ENCODE measurements around the gene OLFML2A.
"Not testable (repeated sequence)": the region's sequence is repeated elsewhere in the genome, so short reads cannot be mapped to it uniquely, and the experiment has no call there.

The OLFML2A gene

DNA sequence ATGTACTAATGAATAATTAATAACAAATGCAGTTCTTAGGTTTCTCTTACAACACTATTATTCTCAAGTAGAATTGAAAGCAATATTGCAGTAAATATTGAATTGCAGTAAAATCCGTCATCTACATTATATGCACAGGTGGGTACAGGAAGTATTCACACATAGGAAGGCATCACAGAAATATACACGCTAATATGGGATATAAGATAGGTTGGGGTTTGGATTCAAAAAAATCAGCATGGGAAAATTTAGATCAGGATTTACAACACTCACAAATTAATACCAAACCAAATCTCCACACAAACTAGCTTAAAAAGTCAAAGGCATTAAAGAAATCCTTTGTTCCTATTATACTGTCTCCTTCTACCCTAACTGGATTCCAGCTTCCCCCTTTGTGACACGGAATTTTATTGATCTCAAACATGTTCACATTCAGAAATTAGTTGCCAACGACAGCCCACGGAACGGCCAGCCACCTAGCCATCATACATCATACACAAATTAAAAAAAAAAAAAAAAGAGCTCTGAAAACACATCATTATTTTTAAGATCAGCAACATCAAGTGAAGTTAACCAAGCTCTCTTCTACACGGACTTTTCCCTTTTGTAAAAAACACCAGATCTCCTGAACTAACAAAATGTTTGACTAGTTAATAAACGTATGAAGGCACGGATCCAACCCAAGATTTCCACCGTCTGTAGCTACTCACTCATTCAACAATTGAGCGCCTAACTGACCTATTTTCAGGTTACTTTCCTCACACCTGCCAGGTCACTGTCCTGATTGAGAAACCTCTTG lies 8.0 kb upstream of the OLFML2A start:
- Histone ChIP-seq H3K4me3 (ENCODE audit: low read depth, low read length) (peak overlapping the region; percentile 78), H3K27me3 (ENCODE audit: control insufficient read depth, insufficient read depth, low read length) (peaks cover 46% of the 10 kb centered on the region)

DNA sequence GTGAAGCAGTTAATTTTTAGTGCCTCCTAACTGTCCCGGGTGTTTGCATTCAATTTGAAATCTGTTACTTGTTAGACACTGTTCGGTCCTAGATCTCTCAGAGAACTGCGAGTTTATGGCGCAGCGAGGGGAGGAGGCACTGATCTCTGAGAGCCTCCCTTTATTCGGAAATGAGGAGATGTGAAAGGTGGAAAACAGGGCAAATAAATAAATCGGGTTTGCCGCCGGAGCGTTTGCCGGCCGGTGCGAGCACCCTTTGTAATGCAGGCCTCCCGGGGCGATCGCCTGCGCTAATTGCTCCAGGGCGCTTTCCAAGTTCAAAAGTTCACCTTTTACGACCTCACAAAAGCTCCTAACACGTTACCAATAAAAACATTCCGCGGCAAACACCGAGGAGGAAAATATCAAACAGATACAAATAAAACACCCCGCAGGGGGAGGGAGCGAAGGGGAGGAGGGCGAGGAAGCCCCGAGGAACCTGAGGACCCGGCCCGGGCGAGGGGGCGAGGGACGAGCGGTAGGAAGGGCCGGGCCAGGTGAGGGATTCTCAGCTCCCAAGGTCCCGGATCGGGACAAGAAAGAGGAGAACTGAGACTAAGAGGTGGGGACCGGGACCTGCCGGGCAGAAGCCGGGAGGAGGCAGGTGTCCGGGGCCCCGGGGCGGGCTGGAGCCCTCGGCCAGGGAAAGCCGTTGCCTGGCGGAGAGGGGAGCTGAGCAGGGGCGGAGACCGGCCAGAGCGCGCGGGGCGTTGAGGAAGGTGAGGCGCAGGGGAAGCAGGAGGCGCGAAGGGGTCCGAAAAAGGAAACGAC lies 7.2 kb upstream of the OLFML2A start:
- Histone ChIP-seq H3K4me1 (ENCODE audit: control insufficient read depth, insufficient read depth, low read length) (peaks cover 48% of the 10 kb centered on the region), H3K9me3 (ENCODE audit: control insufficient read depth, insufficient read depth, low read length) (no peaks in the 10 kb centered on the region), H3K36me3 (ENCODE audit: control insufficient read depth, insufficient read depth, low read length) (no peaks in the 10 kb centered on the region), H3K4me3 (ENCODE audit: low read depth, low read length) (peak overlapping the region; percentile 78), H3K27me3 (ENCODE audit: control insufficient read depth, insufficient read depth, low read length) (peaks cover 46% of the 10 kb centered on the region), H3K27ac (ENCODE audit: low read depth, low read length) (peak overlapping the region; percentile 84), H3K9ac (ENCODE audit: low read depth, low read length) (no peak overlapping the region; the same call in 1 of the 2 replicates)

More for the DNA sequence above, 8.0 kb upstream of the OLFML2A start:
- no peak overlapping the region for H3K9ac ChIP-seq (ENCODE audit: low read depth, low read length)
- no peaks in the 10 kb centered on the region for H3K36me3 ChIP-seq (ENCODE audit: control insufficient read depth, insufficient read depth, low read length)
- H3K9me3 ChIP-seq (ENCODE audit: control insufficient read depth, insufficient read depth, low read length): no peaks in the 10 kb centered on the region
- H3K27ac ChIP-seq (ENCODE audit: low read depth, low read length): peak overlapping the region; percentile 84
- peaks cover 56% of the 10 kb centered on the region for H3K4me1 ChIP-seq (ENCODE audit: control insufficient read depth, insufficient read depth, low read length)

DNA sequence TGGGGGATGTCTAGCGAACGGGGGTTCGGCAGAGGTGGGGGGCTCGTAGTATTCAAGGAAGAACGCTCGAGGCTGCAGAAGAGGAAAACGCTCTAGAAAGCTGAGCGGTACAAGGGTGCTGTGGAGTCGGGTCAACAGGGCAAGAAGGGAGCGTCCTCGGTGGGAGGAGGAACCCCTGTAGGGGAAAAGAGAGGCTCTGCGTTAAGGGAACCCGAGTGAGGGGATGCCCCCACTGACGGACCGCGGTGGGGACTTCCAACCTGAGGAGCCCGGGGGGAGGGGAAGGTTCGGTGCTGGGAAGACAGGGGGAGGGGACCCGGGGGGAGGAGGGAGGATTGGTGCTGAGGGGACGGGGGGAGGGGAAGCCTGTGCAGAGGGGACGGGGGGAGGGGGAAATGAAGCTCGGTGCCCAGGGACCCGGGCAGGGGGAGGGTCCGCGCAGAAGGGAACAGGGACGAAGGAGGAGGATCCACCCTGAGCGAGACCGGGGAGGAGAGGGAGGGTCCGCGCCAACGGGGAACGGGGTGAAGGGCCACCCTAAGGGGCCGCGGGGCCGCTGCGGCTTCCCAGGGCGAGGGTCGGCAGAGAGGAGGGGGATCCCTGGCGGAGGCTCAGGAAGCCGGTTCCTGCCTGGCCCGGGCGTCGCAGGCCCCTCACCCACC lies 6.4 kb upstream of the OLFML2A start:
- peak overlapping the region; percentile 95 for H3K27ac ChIP-seq (ENCODE audit: low read depth, low read length)
- peak overlapping the region; percentile 93; the same call in 1 of the 2 replicates for H3K9ac ChIP-seq (ENCODE audit: low read depth, low read length)

DNA sequence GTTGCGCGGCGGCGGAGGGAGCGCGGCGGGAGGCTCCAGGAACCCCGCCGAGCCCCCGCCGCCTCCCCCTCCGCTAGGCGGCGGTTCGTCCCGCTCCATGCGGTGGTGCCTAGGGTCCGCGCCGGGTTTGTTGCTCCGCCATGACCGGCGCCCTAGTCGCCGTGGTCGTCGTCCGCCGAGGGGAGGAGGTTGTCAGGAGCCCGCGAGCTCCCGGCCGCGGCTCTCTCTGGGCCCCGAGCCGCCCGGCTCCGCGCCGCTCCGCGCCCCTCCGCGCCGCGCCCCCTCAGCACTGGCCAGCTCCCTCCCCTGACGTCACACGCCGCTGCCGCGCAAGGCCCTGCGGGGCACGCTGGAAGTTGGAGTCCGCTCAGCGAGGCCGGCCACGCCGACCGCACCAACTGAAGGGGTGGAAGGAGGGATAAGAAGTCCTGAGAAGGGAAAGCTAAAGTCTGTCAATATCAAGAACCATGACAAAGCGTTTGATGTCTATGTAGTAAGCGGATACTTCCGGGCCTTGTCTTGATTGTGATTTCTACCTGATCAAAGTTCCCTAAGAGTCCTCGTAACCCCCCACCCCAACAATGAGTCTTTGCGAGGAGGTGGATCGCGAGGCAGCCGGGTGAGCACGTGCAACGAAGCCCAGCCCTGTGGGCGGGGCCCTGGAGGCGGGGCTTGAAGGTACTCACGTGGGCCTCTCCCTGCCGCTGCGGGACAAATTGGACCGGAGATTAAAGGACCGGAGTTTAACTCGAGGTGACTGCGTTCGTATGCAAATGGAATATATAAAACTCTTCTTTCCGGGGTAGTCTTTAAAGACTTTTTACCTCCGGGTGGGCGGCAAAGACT lies 5.7 kb upstream of the OLFML2A start, which contains the start of gene NR6A1:
Gene NR6A1, minus strand, starts transcription at position 291 of the 846 bp plus-strand sequence.
- peak within 1 kb of the TSS; percentile 95 for H3K27ac ChIP-seq (ENCODE audit: low read depth, low read length)
- no peaks in the 10 kb centered on the region for H3K36me3 ChIP-seq (ENCODE audit: control insufficient read depth, insufficient read depth, low read length)
- H3K27me3 ChIP-seq (ENCODE audit: control insufficient read depth, insufficient read depth, low read length): peaks cover 47% of the 10 kb centered on the region

More for the DNA sequence above, 6.4 kb upstream of the OLFML2A start:
- H3K4me1 ChIP-seq (ENCODE audit: control insufficient read depth, insufficient read depth, low read length): peaks cover 41% of the 10 kb centered on the region
- H3K4me3 ChIP-seq (ENCODE audit: low read depth, low read length): peak overlapping the region; percentile 83
- H3K36me3 ChIP-seq (ENCODE audit: control insufficient read depth, insufficient read depth, low read length): no peaks in the 10 kb centered on the region
- H3K27me3 ChIP-seq (ENCODE audit: control insufficient read depth, insufficient read depth, low read length): peaks cover 46% of the 10 kb centered on the region
- no peaks in the 10 kb centered on the region for H3K9me3 ChIP-seq (ENCODE audit: control insufficient read depth, insufficient read depth, low read length)

DNA sequence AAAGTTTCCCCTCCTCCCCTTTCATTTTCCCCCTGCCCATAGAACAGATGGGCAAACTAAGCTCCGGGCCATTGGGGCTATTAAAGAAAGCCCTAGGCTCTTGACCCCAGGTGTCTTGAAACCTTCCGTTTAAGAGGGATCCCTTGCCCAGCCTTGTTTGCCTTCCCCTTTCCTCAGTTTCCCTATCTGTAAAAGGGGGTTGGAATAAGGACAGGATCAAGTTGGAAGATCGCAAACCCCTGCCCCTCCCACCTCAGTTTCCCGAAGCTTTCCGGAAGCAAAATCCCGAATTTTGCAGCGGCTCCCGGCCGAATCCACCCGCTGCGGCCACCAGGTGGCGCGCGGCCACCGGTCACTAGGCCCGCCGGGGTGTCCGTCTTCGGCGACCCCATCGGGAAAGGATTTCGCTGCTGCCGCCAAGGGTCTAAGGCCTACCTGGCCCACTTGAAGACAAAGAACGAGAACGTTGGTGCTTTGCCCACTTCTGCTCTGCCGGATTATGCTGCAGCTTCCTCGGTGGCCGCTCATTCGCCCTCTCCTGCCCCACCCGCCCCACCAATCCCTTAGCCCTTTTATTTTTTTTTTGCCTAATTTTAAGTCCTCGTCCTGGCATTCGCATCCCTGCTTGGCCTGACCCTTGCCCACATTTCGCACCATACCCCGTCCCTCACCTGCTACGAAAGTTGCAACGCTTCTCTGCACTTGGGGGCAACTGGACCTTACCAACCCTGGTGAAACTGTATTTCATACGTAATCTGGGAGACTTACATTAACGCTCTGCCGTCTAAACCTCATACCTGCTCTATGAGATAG lies 4.9 kb upstream of the OLFML2A start:
- Histone ChIP-seq H3K4me1 (ENCODE audit: control insufficient read depth, insufficient read depth, low read length) (peaks cover 25% of the 10 kb centered on the region), H3K27me3 (ENCODE audit: control insufficient read depth, insufficient read depth, low read length) (peaks cover 46% of the 10 kb centered on the region), H3K36me3 (ENCODE audit: control insufficient read depth, insufficient read depth, low read length) (no peaks in the 10 kb centered on the region), H3K9me3 (ENCODE audit: control insufficient read depth, insufficient read depth, low read length) (no peaks in the 10 kb centered on the region), H3K9ac (ENCODE audit: low read depth, low read length) (no peak overlapping the region), H3K27ac (ENCODE audit: low read depth, low read length) (peak overlapping the region; percentile 95), H3K4me3 (ENCODE audit: low read depth, low read length) (peak overlapping the region; percentile 83)

More for the DNA sequence above, 5.7 kb upstream of the OLFML2A start, which contains the start of gene NR6A1:
- Histone ChIP-seq H3K4me1 (ENCODE audit: control insufficient read depth, insufficient read depth, low read length) (peaks cover 34% of the 10 kb centered on the region), H3K9me3 (ENCODE audit: control insufficient read depth, insufficient read depth, low read length) (no peaks in the 10 kb centered on the region), H3K9ac (ENCODE audit: low read depth, low read length) (peak within 1 kb of the TSS; percentile 93), H3K4me3 (ENCODE audit: low read depth, low read length) (peak within 1 kb of the TSS; percentile 83)

DNA sequence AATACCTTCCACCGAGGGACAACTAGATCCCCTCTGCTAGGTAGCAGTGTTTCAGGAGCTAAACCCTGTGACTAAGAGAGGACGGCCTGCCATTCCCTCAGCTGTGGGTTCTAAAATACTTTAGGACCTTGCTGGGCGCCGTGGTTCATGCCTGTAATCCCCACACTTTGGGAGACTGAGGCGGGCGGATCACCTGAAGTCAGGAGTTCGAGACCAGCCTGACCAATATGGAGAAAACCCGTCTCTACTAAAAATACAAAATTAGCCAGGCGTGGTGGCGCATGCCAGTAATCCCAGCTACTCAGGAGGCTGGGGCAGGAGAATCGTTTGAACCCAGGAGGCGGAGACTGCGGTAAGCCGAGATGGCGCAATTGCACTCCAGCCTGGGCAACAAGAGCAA lies 4.1 kb upstream of the OLFML2A start:
- Histone ChIP-seq H3K27me3 (ENCODE audit: control insufficient read depth, insufficient read depth, low read length) (peaks cover 46% of the 10 kb centered on the region), H3K4me1 (ENCODE audit: control insufficient read depth, insufficient read depth, low read length) (peaks cover 17% of the 10 kb centered on the region)
- H3K27ac ChIP-seq (ENCODE audit: low read depth, low read length); H3K36me3 ChIP-seq (ENCODE audit: control insufficient read depth, insufficient read depth, low read length); H3K4me3 ChIP-seq (ENCODE audit: low read depth, low read length); H3K9ac ChIP-seq (ENCODE audit: low read depth, low read length); H3K9me3 ChIP-seq (ENCODE audit: control insufficient read depth, insufficient read depth, low read length): not testable (repeated sequence)

DNA sequence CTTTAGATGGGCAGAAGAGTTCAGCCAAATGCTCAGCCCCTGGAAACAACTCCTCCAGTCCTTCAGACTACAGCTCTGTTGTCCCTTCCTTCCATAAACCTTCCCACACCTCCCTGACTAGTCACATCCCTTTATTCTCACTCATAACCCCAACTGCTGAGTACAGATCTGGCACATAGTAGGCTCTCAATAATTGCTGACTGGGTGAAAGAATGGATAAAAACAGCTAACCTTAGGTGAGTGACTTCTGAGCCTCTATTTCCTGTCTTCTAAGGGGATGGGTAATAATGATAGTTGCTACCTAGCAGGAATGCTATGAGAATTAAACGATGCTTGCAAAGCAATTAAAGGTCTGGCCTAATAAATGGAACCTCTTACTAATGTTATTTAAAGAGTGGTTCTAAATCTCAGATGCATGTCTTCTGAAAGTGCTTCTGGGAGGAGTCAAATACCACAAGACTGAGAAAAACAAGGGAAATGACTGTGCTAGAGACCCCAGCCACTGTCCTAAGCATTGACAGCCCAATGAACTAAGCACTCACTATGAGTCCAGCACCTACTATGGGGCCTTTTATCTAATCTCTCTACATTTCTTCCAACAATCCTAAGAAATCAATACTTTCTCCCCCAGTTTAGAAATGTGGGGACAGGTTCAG lies 3.3 kb upstream of the OLFML2A start:
- Histone ChIP-seq H3K4me1 (ENCODE audit: control insufficient read depth, insufficient read depth, low read length) (peaks cover 10% of the 10 kb centered on the region), H3K27ac (ENCODE audit: low read depth, low read length) (no peak overlapping the region), H3K36me3 (ENCODE audit: control insufficient read depth, insufficient read depth, low read length) (no peaks in the 10 kb centered on the region), H3K4me3 (ENCODE audit: low read depth, low read length) (no peak overlapping the region), H3K9me3 (ENCODE audit: control insufficient read depth, insufficient read depth, low read length) (no peaks in the 10 kb centered on the region), H3K27me3 (ENCODE audit: control insufficient read depth, insufficient read depth, low read length) (peaks cover 39% of the 10 kb centered on the region), H3K9ac (ENCODE audit: low read depth, low read length) (no peak overlapping the region)

DNA sequence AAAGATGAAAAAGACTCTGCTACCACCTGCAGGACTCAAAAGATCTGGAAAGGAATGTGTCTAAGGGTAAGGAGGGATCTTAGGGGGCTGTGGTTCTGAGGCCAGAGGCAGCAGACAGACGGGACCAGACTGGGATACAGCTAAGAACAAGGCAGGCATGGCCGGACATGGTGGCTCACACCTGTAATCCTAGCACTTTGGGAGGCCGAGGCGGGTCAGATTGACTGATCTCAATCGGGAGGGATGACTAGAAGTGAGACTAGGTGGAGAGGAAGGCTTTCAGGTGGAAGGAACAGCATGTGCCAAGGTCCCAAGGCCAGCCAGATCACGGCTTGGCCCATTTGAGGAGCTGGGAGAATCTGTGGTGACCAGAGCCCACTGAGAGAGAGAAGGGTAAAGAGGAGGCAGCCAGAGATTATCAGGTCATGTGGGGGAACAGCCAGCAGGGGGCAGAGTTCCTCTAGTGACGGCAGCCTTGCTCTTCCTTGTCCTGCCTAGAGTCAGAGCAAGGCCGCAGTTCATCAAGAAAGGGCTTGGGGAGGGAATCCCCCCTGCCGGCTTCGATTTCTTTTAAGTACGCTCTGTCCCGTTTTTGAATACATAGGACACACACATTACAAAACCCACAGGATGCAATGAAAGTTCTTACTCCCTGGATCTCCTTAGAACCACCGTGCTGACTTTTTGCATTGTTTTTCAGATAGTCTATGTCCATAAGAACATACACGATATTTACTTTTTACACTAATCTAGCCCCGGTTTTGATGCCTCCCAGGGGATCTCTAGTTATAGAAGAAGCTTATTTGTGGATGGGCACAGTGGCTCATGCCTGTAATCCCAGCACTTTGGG lies 2.6 kb upstream of the OLFML2A start:
- no peaks in the 10 kb centered on the region for H3K9me3 ChIP-seq (ENCODE audit: control insufficient read depth, insufficient read depth, low read length)
- peaks cover 31% of the 10 kb centered on the region for H3K27me3 ChIP-seq (ENCODE audit: control insufficient read depth, insufficient read depth, low read length)
- no peak overlapping the region for H3K9ac ChIP-seq (ENCODE audit: low read depth, low read length)
- no peak overlapping the region for H3K4me3 ChIP-seq (ENCODE audit: low read depth, low read length)
- peaks cover 8% of the 10 kb centered on the region for H3K4me1 ChIP-seq (ENCODE audit: control insufficient read depth, insufficient read depth, low read length)
- no peaks in the 10 kb centered on the region for H3K36me3 ChIP-seq (ENCODE audit: control insufficient read depth, insufficient read depth, low read length)
- H3K27ac ChIP-seq (ENCODE audit: low read depth, low read length): no peak overlapping the region

DNA sequence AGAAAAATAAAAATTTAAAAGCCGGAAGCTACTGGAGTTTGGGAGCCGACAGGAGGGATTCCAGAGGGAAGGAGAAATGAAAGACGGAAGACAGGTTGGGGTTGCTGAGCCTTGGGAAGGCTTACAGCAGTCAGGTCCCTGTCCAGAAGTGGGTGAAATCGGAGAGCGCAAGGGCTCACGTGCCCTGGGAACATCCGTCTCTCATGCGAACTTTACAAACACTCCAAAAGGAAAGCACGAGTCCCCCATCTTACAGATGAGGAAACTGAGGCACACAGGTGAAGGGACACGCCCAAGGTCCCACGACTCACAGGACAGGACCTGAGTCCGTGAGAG lies 347 bp upstream of the OLFML2A start:
- Histone ChIP-seq H3K4me1 (ENCODE audit: control insufficient read depth, insufficient read depth, low read length) (peaks cover 13% of the 10 kb centered on the region), H3K36me3 (ENCODE audit: control insufficient read depth, insufficient read depth, low read length) (no peaks in the 10 kb centered on the region), H3K9me3 (ENCODE audit: control insufficient read depth, insufficient read depth, low read length) (no peaks in the 10 kb centered on the region), H3K27me3 (ENCODE audit: control insufficient read depth, insufficient read depth, low read length) (peaks cover 29% of the 10 kb centered on the region), H3K27ac (ENCODE audit: low read depth, low read length) (no peak overlapping the region), H3K4me3 (ENCODE audit: low read depth, low read length) (peak overlapping the region; percentile 67), H3K9ac (ENCODE audit: low read depth, low read length) (no peak overlapping the region)

All from HUES48 (cell line).